PC-9 (cell line): ENCODE results near the gene ZMYND10. TPM values are rescaled to one million over a fixed set of nuclear protein-coding genes. Genes with fewer than 3 reads are reported as not detected.
A peak's percentile ranks its signal among the peaks of the same experiment; 100 is the strongest.

ENCODE experiments used
- BruUV-seq: library from RNA; stranded (reverse); fragments of 400-500 nt; replicated peaks from 2 replicates; lab custom pipeline; 2021; lab: Mats Ljungman, UMichigan
- CTCF ChIA-PET: fragments of 300-600 bp; sonication (Branson Sonifier 250); formaldehyde crosslinking; loops from one replicate; lab custom pipeline; 2022; ENCODE audit warnings: antibody characterized with exemption; lab: Charles Lee
- POLR2A ChIA-PET: fragments of 300-600 bp; sonication (Branson Sonifier 250); formaldehyde crosslinking; loops from one replicate; lab custom pipeline; 2022; ENCODE audit warnings: antibody characterized with exemption; ENCODE audit not compliant: unreplicated experiment; lab: Charles Lee
- DNase-seq, 2 experiments: peaks; one replicate each; pipeline versions ENCODE4 v3.0.0 to v3.0.0-alpha.2; 2015 to 2022; ENCODE audit warnings: mixed read lengths in 1 of 2
- H2AFZ ChIP-seq: fragments of 200-600 bp; sonication (generic); 2 replicates; pipeline ENCODE4 v1.8.1; 2017; ENCODE audit warnings: antibody characterized with exemption
- H3F3A ChIP-seq: fragments of 200-600 bp; sonication (generic); 2 replicates; pipeline ENCODE4 v1.8.1; 2017; ENCODE audit warnings: antibody characterized with exemption, mild to moderate bottlenecking, low read depth; ENCODE audit not compliant: insufficient read depth
- H3K27ac ChIP-seq: fragments of 200-600 bp; sonication (generic); 2 replicates; pipeline ENCODE4 v1.6.1; 2016; ENCODE audit warnings: mixed run types
- H3K27me3 ChIP-seq: fragments of 200-600 bp; sonication (generic); 2 replicates; pipeline ENCODE4 v1.6.1; 2016; ENCODE audit warnings: low read depth, mixed run types; ENCODE audit not compliant: insufficient read depth
- H3K36me3 ChIP-seq: fragments of 200-600 bp; sonication (generic); 2 replicates; pipeline ENCODE4 v1.6.1; 2016; ENCODE audit warnings: low read depth, mixed run types
- H3K4me1 ChIP-seq: fragments of 200-600 bp; sonication (generic); replicated peaks from 2 replicates; pipeline ENCODE4 v1.6.1; 2016; ENCODE audit warnings: mixed run types; ENCODE audit not compliant: insufficient read depth
- H3K4me2 ChIP-seq: fragments of 200-600 bp; sonication (generic); 2 replicates; pipeline ENCODE4 v1.6.1; 2017; ENCODE audit warnings: mixed run types
- H3K4me3 ChIP-seq: fragments of 200-600 bp; sonication (generic); 2 replicates; pipeline ENCODE4 v1.6.1; 2016; ENCODE audit warnings: mixed run types
- H3K79me2 ChIP-seq: fragments of 200-600 bp; sonication (generic); 2 replicates; pipeline ENCODE4 v1.6.1; 2017; ENCODE audit warnings: low read depth, mixed run types
- H3K9me2 ChIP-seq: fragments of 200-600 bp; sonication (generic); 2 replicates; pipeline ENCODE4 v1.8.1; 2017; ENCODE audit warnings: mild to moderate bottlenecking; ENCODE audit not compliant: insufficient read depth
- H3K9me3 ChIP-seq: fragments of 200-600 bp; sonication (generic); 2 replicates; pipeline ENCODE4 v1.8.1; 2016; ENCODE audit warnings: low read depth; ENCODE audit not compliant: insufficient read depth
- H4K20me1 ChIP-seq: fragments of 200-600 bp; sonication (generic); 2 replicates; pipeline ENCODE4 v1.8.1; 2017; ENCODE audit not compliant: insufficient read depth
- EZH2 ChIP-seq: fragments of 200-600 bp; sonication (generic); IDR thresholded peaks from 2 replicates; pipeline ENCODE4 v1.8.0; 2017; ENCODE audit warnings: antibody characterized with exemption, low read depth
- intact Hi-C: fragments of 100-400 bp; cut with micrococcal nuclease; formaldehyde crosslinking; loops from one replicate; pipeline ENCODE4 v1.10.0; 2022; ENCODE audit not compliant: unreplicated experiment
- total RNA-seq: library from RNA; stranded (reverse); gene quantifications from 2 replicates; pipeline ENCODE4 v1.2.3, GENCODE V29; 2021
- TF ChIP-seq, protein P1 (sequence below): fragments of 200-600 bp; sonication (generic); conservative IDR thresholded peaks from 2 replicates; pipeline ENCODE4 v1.6.1; 2017; ENCODE audit warnings: mixed run types, antibody characterized with exemption, mild to moderate bottlenecking, moderate library complexity

ZMYND10 gene
- total RNA-seq, 1 experiment from 2014 or later = 4.4 TPM

DNA sequence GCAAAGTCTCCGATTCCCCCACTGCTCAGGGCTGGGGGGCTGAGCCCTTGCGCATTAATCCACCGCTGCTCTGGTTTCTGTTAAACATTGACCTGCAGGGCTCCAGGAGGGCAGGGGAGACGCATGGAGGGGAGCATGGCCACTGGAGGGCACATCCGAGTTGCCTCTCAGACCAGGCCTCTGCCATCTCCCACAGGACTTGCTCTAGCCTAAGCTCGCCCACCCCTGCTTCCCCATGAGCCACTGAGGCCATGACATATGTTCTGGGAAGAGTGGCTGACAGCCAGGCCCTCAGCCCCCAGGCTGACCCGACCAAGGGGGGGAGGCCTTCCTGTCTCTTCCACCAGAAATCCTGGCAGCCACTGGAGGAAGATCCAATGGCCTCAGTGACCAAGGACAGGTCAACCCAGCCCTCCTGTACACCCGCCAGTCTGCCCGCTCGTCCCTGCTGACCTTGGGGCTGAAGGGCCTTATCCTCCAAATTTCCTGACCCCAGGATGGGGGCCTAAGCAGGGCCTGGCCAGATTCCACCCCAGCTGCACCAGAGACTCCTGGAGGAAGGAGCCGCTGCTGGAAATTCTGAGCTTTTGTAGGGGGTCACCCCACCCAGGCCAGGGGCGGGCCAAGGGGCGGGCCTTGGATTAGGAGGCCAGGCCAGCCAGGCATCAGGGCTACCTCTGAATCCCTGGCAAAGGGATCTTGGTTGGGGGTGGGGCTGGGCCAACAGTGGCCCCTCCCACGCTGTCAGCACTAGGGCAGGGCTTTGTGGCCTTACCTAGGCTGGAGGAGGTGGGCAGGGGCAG lies 42.3 kb downstream of the ZMYND10 start, which contains the start of gene HYAL1:
Gene HYAL1 (minus strand): TSS at position 562 of the 803 bp plus-strand sequence. CDS start 618 bp downstream, outside the sequence.
- no TSS peak for BruUV-seq
- H3K27me3 ChIP-seq = no peaks in the 10 kb centered on the region
- H3K4me3 ChIP-seq = no peak within 1 kb of the TSS
- peaks cover 4% of the 10 kb centered on the region; the same call in 1 of the 2 replicates for H3K9me3 ChIP-seq
- ChIA-PET CTCF (interaction anchor here (0.6 to 1.1 kb wide), 4 partner anchors 13 to 246 kb away, joined by 3 to 4 read pairs (median 4); no protein-coding TSS in a partner anchor), POLR2A (interaction anchor here (0.6 to 0.8 kb wide), 4 partner anchors 14 to 136 kb away, joined by 3 to 7 read pairs (median 3); no protein-coding TSS in a partner anchor)
- H3K27ac ChIP-seq = no peak within 1 kb of the TSS
- H3K79me2 ChIP-seq = 0 out of 2 replicates have a peak, but pooled peaks cover 7% of the 10 kb centered on the region
- no peak within 1 kb of the TSS for H3K4me2 ChIP-seq
- H3F3A ChIP-seq = peaks cover 9% of the 10 kb centered on the region; the same call in 1 of the 2 replicates
- no peak within 1 kb of the TSS for H2AFZ ChIP-seq
- intact Hi-C loops = no loop called here
- peak in 1 of 2 experiments; percentile 37 for DNase-seq
- H3K4me1 ChIP-seq = peaks cover 18% of the 10 kb centered on the region
- no peaks in the 10 kb centered on the region for H3K9me2 ChIP-seq
- no peaks in the 10 kb centered on the region for H3K36me3 ChIP-seq
- H4K20me1 ChIP-seq = no peaks in the 10 kb centered on the region
- no peak for TF ChIP-seq EZH2
- TF ChIP-seq, protein P1, sequence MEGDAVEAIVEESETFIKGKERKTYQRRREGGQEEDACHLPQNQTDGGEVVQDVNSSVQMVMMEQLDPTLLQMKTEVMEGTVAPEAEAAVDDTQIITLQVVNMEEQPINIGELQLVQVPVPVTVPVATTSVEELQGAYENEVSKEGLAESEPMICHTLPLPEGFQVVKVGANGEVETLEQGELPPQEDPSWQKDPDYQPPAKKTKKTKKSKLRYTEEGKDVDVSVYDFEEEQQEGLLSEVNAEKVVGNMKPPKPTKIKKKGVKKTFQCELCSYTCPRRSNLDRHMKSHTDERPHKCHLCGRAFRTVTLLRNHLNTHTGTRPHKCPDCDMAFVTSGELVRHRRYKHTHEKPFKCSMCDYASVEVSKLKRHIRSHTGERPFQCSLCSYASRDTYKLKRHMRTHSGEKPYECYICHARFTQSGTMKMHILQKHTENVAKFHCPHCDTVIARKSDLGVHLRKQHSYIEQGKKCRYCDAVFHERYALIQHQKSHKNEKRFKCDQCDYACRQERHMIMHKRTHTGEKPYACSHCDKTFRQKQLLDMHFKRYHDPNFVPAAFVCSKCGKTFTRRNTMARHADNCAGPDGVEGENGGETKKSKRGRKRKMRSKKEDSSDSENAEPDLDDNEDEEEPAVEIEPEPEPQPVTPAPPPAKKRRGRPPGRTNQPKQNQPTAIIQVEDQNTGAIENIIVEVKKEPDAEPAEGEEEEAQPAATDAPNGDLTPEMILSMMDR = no peak

GRCh38 chr3:50302095-50303012 lies 43.2 kb downstream of the ZMYND10 start:
- H3K79me2 ChIP-seq = 0 out of 2 replicates have a peak, but pooled peaks cover 10% of the 10 kb centered on the region
- H3F3A ChIP-seq = peaks cover 9% of the 10 kb centered on the region; the same call in 1 of the 2 replicates
- H3K4me2 ChIP-seq = no peak overlapping the region
- intact Hi-C loops = no loop called here
- no peaks in the 10 kb centered on the region for H4K20me1 ChIP-seq
- CTCF ChIA-PET = interaction anchor here (0.6 kb wide), 1 partner anchor 246 kb away, joined by 4 read pairs; no protein-coding TSS in a partner anchor
- BruUV-seq = no TSS peak
- no peaks in the 10 kb centered on the region for H3K9me2 ChIP-seq
- H2AFZ ChIP-seq = no peak overlapping the region
- H3K27ac ChIP-seq = no peak overlapping the region
- H3K4me3 ChIP-seq = no peak overlapping the region
- no peaks in the 10 kb centered on the region for H3K27me3 ChIP-seq
- POLR2A ChIA-PET = interaction anchor here (0.7 to 0.8 kb wide), 2 partner anchors 15 to 135 kb away, joined by 3 to 7 read pairs; no protein-coding TSS in a partner anchor
- DNase-seq = no peak
- H3K9me3 ChIP-seq = no peaks in the 10 kb centered on the region
- TF ChIP-seq EZH2 = no peak
- TF ChIP-seq, protein P1 = no peak
- peaks cover 20% of the 10 kb centered on the region for H3K4me1 ChIP-seq
- no peaks in the 10 kb centered on the region for H3K36me3 ChIP-seq
